Hepatocyte (in vitro differentiated cells): Measurements from ENCODE around the gene NOL11. TPM values are rescaled to one million over a fixed set of nuclear protein-coding genes. Genes with fewer than 3 reads are reported as not detected.

Experiments
- DNase-seq: peaks from one replicate; pipeline ENCODE4 v3.0.0-alpha.2; 2016; ENCODE audit warnings: low spot score
- H2AFZ ChIP-seq: fragments of 200-600 bp; sonication (generic); 2 replicates; pipeline ENCODE4 v1.6.0; 2016; ENCODE audit warnings: antibody characterized with exemption, mild to moderate bottlenecking
- H3K27ac ChIP-seq: fragments of 200-600 bp; sonication (generic); 2 replicates; pipeline ENCODE4 v1.5.1; 2016; ENCODE audit warnings: mild to moderate bottlenecking
- H3K27me3 ChIP-seq: fragments of 200-600 bp; sonication (generic); 2 replicates; pipeline ENCODE4 v1.6.1; 2016
- H3K36me3 ChIP-seq: fragments of 200-600 bp; sonication (generic); replicated peaks from 2 replicates; pipeline ENCODE4 v1.5.1; 2016; ENCODE audit warnings: low read depth; ENCODE audit not compliant: insufficient read depth
- H3K4me1 ChIP-seq: fragments of 200-600 bp; sonication (generic); 2 replicates; pipeline ENCODE4 v1.5.1; 2016; ENCODE audit warnings: mild to moderate bottlenecking, moderate library complexity; ENCODE audit not compliant: insufficient read depth
- H3K4me2 ChIP-seq: fragments of 200-600 bp; sonication (generic); 2 replicates; pipeline ENCODE4 v1.6.0; 2016
- H3K4me3 ChIP-seq: fragments of 200-600 bp; sonication (generic); 2 replicates; pipeline ENCODE4 v1.5.1; 2016; ENCODE audit warnings: mild to moderate bottlenecking
- H3K79me2 ChIP-seq: fragments of 200-600 bp; sonication (generic); 2 replicates; pipeline ENCODE4 v1.6.0; 2017; ENCODE audit warnings: mild to moderate bottlenecking
- H3K9me2 ChIP-seq: fragments of 200-600 bp; sonication (generic); replicated peaks from 2 replicates; pipeline ENCODE4 v1.6.0; 2017; ENCODE audit warnings: mild to moderate bottlenecking; ENCODE audit not compliant: insufficient read depth
- H3K9me3 ChIP-seq: fragments of 200-600 bp; sonication (generic); 2 replicates; pipeline ENCODE4 v1.5.1; 2016; ENCODE audit warnings: low read depth, mild to moderate bottlenecking
- H4K20me1 ChIP-seq: fragments of 200-600 bp; sonication (generic); 2 replicates; pipeline ENCODE4 v1.6.0; 2016; ENCODE audit warnings: mild to moderate bottlenecking; ENCODE audit not compliant: insufficient read depth, poor library complexity, severe bottlenecking
- EZH2 ChIP-seq: fragments of 200-600 bp; sonication (generic); IDR thresholded peaks from 2 replicates; pipeline ENCODE4 v1.6.1; 2016; ENCODE audit warnings: antibody characterized with exemption, mild to moderate bottlenecking, borderline replicate concordance
- EZH2phosphoT487 ChIP-seq: fragments of 200-600 bp; sonication (generic); IDR thresholded peaks from one replicate; pipeline ENCODE4 v1.6.1; 2018; ENCODE audit warnings: antibody characterized with exemption, mild to moderate bottlenecking, low read depth, moderate library complexity; ENCODE audit not compliant: unreplicated experiment, severe bottlenecking
- WGBS: methylation state at CpG from one replicate; pipeline ENCODE4 v1.1.6; 2016; ENCODE audit warnings: low lambda C conversion rate; ENCODE audit errors: missing lambda C conversion rate; 5-methylcytosine and 5-hydroxymethylcytosine counted together
- polyA plus RNA-seq: library from polyadenylated mRNA; unstranded; fragments of >200 nt; fragmentation: Nextera tagmentation; extraction: Ambion mirVana; gene quantifications from 2 replicates; pipeline ENCODE4 v1.2.1, GENCODE V29; 2016
- total RNA-seq: library from RNA; depleted of rRNA; stranded (reverse); fragments of >200 nt; gene quantifications from 2 replicates; pipeline ENCODE4 v1.2.3, GENCODE V29; 2014
- TF ChIP-seq, protein P1 (sequence below): fragments of 200-600 bp; sonication (generic); IDR thresholded peaks from 2 replicates; pipeline ENCODE4 v1.5.1; 2016; ENCODE audit warnings: antibody characterized with exemption, mild to moderate bottlenecking; ENCODE audit not compliant: poor library complexity

NOL11 gene
- total and polyA plus RNA-seq, 2 experiments from 2014 or later, result 23.7 to 35.7 TPM

DNA sequence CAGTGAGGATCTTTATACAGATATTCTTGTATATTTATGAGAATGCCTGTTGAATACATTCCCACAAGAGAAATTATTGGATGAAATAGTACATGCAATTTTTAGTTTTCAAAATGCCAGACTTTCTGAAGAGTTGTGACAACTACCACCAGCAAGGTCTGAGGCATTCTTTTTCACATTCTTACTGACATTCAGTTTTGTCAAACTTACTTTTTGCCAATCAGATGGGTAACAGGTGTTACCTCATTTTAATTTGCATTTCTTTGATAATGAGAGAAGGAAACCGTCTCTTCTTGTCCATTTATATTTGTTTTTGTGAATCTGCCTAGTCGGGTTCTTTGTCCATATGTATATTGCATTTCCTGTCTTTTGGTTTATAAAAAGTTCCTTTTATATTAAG, 24.3 kb downstream of the NOL11 start:
- Histone ChIP-seq H3K79me2 (no peaks in the 10 kb centered on the region), H3K27me3 (no peaks in the 10 kb centered on the region), H3K9me2 (no peaks in the 10 kb centered on the region), H3K4me1 (no peaks in the 10 kb centered on the region), H3K36me3 (peaks cover 3% of the 10 kb centered on the region), H4K20me1 (no peaks in the 10 kb centered on the region), H3K4me3 (no peak overlapping the region), H3K9me3 (no peaks in the 10 kb centered on the region), H3K27ac (no peak overlapping the region), H2AFZ (no peak overlapping the region), H3K4me2 (no peak overlapping the region)
- 90% methylated on average over 2 of the region's 2 CpGs for WGBS
- no peak for DNase-seq
- TF ChIP-seq, protein P1, sequence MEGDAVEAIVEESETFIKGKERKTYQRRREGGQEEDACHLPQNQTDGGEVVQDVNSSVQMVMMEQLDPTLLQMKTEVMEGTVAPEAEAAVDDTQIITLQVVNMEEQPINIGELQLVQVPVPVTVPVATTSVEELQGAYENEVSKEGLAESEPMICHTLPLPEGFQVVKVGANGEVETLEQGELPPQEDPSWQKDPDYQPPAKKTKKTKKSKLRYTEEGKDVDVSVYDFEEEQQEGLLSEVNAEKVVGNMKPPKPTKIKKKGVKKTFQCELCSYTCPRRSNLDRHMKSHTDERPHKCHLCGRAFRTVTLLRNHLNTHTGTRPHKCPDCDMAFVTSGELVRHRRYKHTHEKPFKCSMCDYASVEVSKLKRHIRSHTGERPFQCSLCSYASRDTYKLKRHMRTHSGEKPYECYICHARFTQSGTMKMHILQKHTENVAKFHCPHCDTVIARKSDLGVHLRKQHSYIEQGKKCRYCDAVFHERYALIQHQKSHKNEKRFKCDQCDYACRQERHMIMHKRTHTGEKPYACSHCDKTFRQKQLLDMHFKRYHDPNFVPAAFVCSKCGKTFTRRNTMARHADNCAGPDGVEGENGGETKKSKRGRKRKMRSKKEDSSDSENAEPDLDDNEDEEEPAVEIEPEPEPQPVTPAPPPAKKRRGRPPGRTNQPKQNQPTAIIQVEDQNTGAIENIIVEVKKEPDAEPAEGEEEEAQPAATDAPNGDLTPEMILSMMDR, result no peak
- TF ChIP-seq EZH2phosphoT487, result no peak
- no peak for TF ChIP-seq EZH2

DNA sequence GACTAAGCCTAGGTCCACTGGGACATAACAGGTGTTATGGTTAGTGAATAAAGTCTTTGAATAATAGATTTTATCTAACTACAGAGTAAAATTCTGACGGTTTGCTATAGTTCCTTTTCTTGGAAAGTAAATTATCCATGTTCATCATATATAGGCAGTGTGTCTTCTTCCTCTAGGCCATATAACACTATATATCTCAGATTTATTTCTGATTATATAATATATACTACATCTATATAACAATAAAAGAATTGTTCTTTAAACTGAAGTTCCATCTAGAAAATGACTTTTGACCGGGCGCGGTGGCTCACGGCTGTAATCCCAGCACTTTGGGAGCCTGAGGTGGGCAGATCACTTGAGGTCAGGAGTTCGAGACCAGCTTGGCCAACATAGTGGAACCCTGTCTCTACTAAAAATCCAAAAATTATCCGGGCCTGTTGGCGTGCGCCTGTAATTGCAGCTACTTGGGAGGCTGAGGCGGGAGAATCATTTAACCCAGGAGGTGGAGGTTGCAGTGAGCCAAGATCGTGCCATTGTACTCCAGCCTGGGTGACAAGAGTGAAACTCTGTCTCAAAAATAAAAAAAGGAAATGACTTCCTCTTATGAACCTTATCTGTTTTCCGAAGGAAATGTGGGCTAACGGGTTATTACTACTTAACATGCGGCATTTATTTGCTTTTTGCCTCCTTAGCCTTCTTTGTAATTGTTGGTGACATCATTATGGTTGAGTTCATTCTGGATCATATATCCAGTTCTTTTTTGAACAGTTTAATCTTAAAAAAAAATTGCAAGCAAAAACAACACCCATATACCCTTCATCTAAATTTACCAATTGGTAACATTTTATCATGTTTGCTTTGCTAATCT, 29.2 kb downstream of the NOL11 start:
- no peak for DNase-seq
- Histone ChIP-seq H4K20me1 (no peaks in the 10 kb centered on the region), H3K4me2 (no peak overlapping the region), H3K27ac (no peak overlapping the region), H3K9me2 (no peaks in the 10 kb centered on the region), H3K9me3 (no peaks in the 10 kb centered on the region), H3K27me3 (no peaks in the 10 kb centered on the region), H3K4me1 (no peaks in the 10 kb centered on the region), H3K79me2 (no peaks in the 10 kb centered on the region), H3K36me3 (peaks cover 3% of the 10 kb centered on the region), H2AFZ (no peak overlapping the region), H3K4me3 (no peak overlapping the region)
- 87% methylated on average over 14 of the region's 14 CpGs for WGBS
- TF ChIP-seq EZH2phosphoT487 (no peak), EZH2 (no peak)
- TF ChIP-seq, protein P1, result no peak

DNA sequence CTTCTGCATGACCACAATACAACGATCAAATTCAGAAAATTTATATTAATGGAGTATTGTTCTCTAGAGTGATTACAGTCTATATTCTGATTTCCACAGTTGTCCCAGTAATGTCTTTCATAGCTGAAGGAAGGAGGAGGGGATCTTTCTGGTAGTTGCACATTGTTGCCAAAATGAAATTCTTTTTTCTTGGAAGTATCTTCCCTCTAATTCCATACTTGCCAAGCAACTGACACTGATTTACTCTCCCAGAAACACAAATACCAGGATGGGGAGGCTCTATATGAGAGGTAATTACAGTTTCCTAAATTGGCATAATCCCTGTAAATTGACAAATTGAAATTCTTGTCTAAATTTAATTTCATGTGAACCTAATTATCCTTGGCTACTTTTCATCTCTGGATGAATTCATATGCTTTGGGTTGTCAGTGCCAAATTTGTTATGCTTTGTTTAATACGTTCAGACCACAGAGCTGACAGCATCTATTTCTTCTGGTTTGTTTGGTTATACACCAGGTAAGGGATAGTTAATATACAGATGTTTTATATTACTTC, 30.0 kb downstream of the NOL11 start:
- WGBS, result 94% methylated on average over 2 of the region's 2 CpGs
- H3K36me3 ChIP-seq, result no peaks in the 10 kb centered on the region
- TF ChIP-seq EZH2phosphoT487 (no peak), EZH2 (no peak)
- TF ChIP-seq, protein P1, result no peak
- H3K9me2 ChIP-seq, result no peaks in the 10 kb centered on the region
- no peaks in the 10 kb centered on the region for H3K79me2 ChIP-seq
- H4K20me1 ChIP-seq, result no peaks in the 10 kb centered on the region
- H3K9me3 ChIP-seq, result no peaks in the 10 kb centered on the region
- no peak overlapping the region for H2AFZ ChIP-seq
- H3K4me1 ChIP-seq, result no peaks in the 10 kb centered on the region
- H3K4me3 ChIP-seq, result no peak overlapping the region
- no peak overlapping the region for H3K27ac ChIP-seq
- H3K4me2 ChIP-seq, result no peak overlapping the region
- no peak for DNase-seq
- H3K27me3 ChIP-seq, result no peaks in the 10 kb centered on the region
